Adipocyte (in vitro differentiated cells): ENCODE measurements around the gene KCNH6.

ENCODE experiments used
- DNase-seq: peaks from one replicate; pipeline ENCODE4 v3.0.0-alpha.2; 2015; ENCODE audit warnings: low read depth
- H3K27me3 ChIP-seq: replicated peaks from 2 replicates; pipeline ENCODE4 v1.7.0; 2013; ENCODE audit warnings: mild to moderate bottlenecking, low read length, moderate library complexity; ENCODE audit not compliant: control insufficient read depth, insufficient read depth
- H3K36me3 ChIP-seq: 2 replicates; pipeline ENCODE4 v1.7.0; 2013; ENCODE audit warnings: low read length, mild to moderate bottlenecking, moderate library complexity; ENCODE audit not compliant: control insufficient read depth, insufficient read depth, severe bottlenecking
- H3K4me1 ChIP-seq: 2 replicates; pipeline ENCODE4 v1.7.0; 2013; ENCODE audit warnings: mild to moderate bottlenecking, low read length, moderate library complexity; ENCODE audit not compliant: control insufficient read depth, insufficient read depth
- H3K4me3 ChIP-seq: 2 replicates; pipeline ENCODE4 v1.7.0; 2013; ENCODE audit warnings: mild to moderate bottlenecking, low read length, moderate library complexity
- H3K9ac ChIP-seq: 2 replicates; pipeline ENCODE4 v1.7.0; 2013; ENCODE audit warnings: mild to moderate bottlenecking, low read length, moderate library complexity
- H3K9me3 ChIP-seq: 2 replicates; pipeline ENCODE4 v1.7.0; 2013; ENCODE audit warnings: mild to moderate bottlenecking, low read length, moderate library complexity; ENCODE audit not compliant: control insufficient read depth

Gene KCNH6

GRCh38 chr17:63523253-63523855 is at the start of gene KCNH6:
TSS of gene KCNH6 (plus strand) at chr17:63523358. CDS start at chr17:63523414, 56 bp downstream.
- Histone ChIP-seq H3K27me3 (peaks cover 74% of the 10 kb centered on the region), H3K4me1 (no peaks in the 10 kb centered on the region), H3K9me3 (no peaks in the 10 kb centered on the region), H3K36me3 (no peaks in the 10 kb centered on the region), H3K9ac (no peak within 1 kb of the TSS), H3K4me3 (no peak within 1 kb of the TSS)
- DNase-seq: no peak

GRCh38 chr17:63474174-63474573 is 49.0 kb upstream of the KCNH6 start:
- DNase-seq: no peak
- Histone ChIP-seq H3K36me3 (no peaks in the 10 kb centered on the region), H3K4me1 (peaks cover 14% of the 10 kb centered on the region), H3K27me3 (no peaks in the 10 kb centered on the region), H3K9ac (no peak overlapping the region), H3K9me3 (no peaks in the 10 kb centered on the region), H3K4me3 (no peak overlapping the region)

- no peak for DNase-seq
- H3K36me3 ChIP-seq: no peaks in the 10 kb centered on the region
- H3K4me3 ChIP-seq: no peak overlapping the region
- H3K4me1 ChIP-seq: peaks cover 14% of the 10 kb centered on the region
- H3K9ac ChIP-seq: no peak overlapping the region
- H3K9me3 ChIP-seq: no peaks in the 10 kb centered on the region
- no peaks in the 10 kb centered on the region for H3K27me3 ChIP-seq
Observed at GRCh38 chr17:63474586-63475460, 48.3 kb upstream of the KCNH6 start.

GRCh38 chr17:63475491-63476412 is 47.4 kb upstream of the KCNH6 start:
- Histone ChIP-seq H3K36me3 (no peaks in the 10 kb centered on the region), H3K4me1 (peaks cover 14% of the 10 kb centered on the region), H3K4me3 (no peak overlapping the region), H3K9me3 (no peaks in the 10 kb centered on the region), H3K27me3 (no peaks in the 10 kb centered on the region), H3K9ac (no peak overlapping the region)
- no peak for DNase-seq

- Histone ChIP-seq H3K27me3 (no peaks in the 10 kb centered on the region), H3K4me1 (peaks cover 14% of the 10 kb centered on the region)
- DNase-seq: peak; percentile 34
Observed at GRCh38 chr17:63476459-63476853, 46.7 kb upstream of the KCNH6 start.

GRCh38 chr17:63476854-63477479 is 46.2 kb upstream of the KCNH6 start, which contains the start of gene ACE:
TSS of gene ACE (plus strand) at chr17:63477061. CDS start at chr17:63477095, 34 bp downstream.
- no peaks in the 10 kb centered on the region for H3K9me3 ChIP-seq
- DNase-seq: peak; percentile 66
- no peaks in the 10 kb centered on the region for H3K27me3 ChIP-seq
- peak within 1 kb of the TSS; percentile 76 for H3K4me3 ChIP-seq
- peak within 1 kb of the TSS; percentile 70 for H3K9ac ChIP-seq
- no peaks in the 10 kb centered on the region for H3K36me3 ChIP-seq
- H3K4me1 ChIP-seq: peaks cover 14% of the 10 kb centered on the region

More at GRCh38 chr17:63476459-63476853, 46.7 kb upstream of the KCNH6 start:
- Histone ChIP-seq H3K36me3 (no peaks in the 10 kb centered on the region), H3K9ac (no peak overlapping the region), H3K4me3 (peak overlapping the region; percentile 76), H3K9me3 (no peaks in the 10 kb centered on the region)

- Histone ChIP-seq H3K4me1 (peaks cover 14% of the 10 kb centered on the region), H3K4me3 (peak overlapping the region; percentile 76), H3K27me3 (no peaks in the 10 kb centered on the region), H3K9me3 (no peaks in the 10 kb centered on the region), H3K9ac (peak overlapping the region; percentile 70), H3K36me3 (no peaks in the 10 kb centered on the region)
- peak; percentile 6 for DNase-seq
Observed at GRCh38 chr17:63477480-63478440, 45.4 kb upstream of the KCNH6 start.

GRCh38 chr17:63478814-63479494 is 44.2 kb upstream of the KCNH6 start:
- no peaks in the 10 kb centered on the region for H3K27me3 ChIP-seq
- peaks cover 14% of the 10 kb centered on the region for H3K4me1 ChIP-seq
- H3K4me3 ChIP-seq: peak overlapping the region; percentile 42
- H3K9ac ChIP-seq: peak overlapping the region; percentile 14
- no peaks in the 10 kb centered on the region for H3K9me3 ChIP-seq
- peak; percentile 81 for DNase-seq
- no peaks in the 10 kb centered on the region for H3K36me3 ChIP-seq

GRCh38 chr17:63479495-63480184 is 43.5 kb upstream of the KCNH6 start:
- H3K4me1 ChIP-seq: peaks cover 14% of the 10 kb centered on the region
- DNase-seq: no peak

More at GRCh38 chr17:63479495-63480184, 43.5 kb upstream of the KCNH6 start:
- H3K9me3 ChIP-seq: no peaks in the 10 kb centered on the region
- no peak overlapping the region for H3K4me3 ChIP-seq
- no peaks in the 10 kb centered on the region for H3K27me3 ChIP-seq
- no peaks in the 10 kb centered on the region for H3K36me3 ChIP-seq
- H3K9ac ChIP-seq: no peak overlapping the region
